Caco-2 (cell line): ENCODE measurements around the gene SPESP1. TPM values are rescaled to one million over a fixed set of nuclear protein-coding genes. Genes with fewer than 3 reads are reported as not detected.

Source experiments
- BruUV-seq: library from RNA; stranded (reverse); fragments of 400-500 nt; replicated peaks from 2 replicates; lab custom pipeline; 2021; lab: Mats Ljungman, UMichigan
- CTCF ChIA-PET: fragments of 300-600 bp; sonication (Branson Sonifier 250); formaldehyde crosslinking; loops from one replicate; lab custom pipeline; 2022; ENCODE audit warnings: antibody characterized with exemption; lab: Charles Lee
- POLR2A ChIA-PET: fragments of 300-600 bp; sonication (Branson Sonifier 250); formaldehyde crosslinking; loops from one replicate; lab custom pipeline; 2022; ENCODE audit warnings: antibody characterized with exemption; lab: Charles Lee
- DNase-seq, 2 experiments: peaks; one replicate each; pipeline versions ENCODE4 v3.0.0 to v3.0.0-alpha.2; 2020 to 2022
- H3K27me3 ChIP-seq: replicated peaks from 2 replicates; pipeline ENCODE4 v1.6.0; 2011; ENCODE audit warnings: low read length; ENCODE audit not compliant: control insufficient read depth, insufficient read depth
- H3K36me3 ChIP-seq: 2 replicates; pipeline ENCODE4 v1.5.1; 2011; ENCODE audit warnings: low read length; ENCODE audit not compliant: control insufficient read depth, insufficient read depth
- H3K4me1 ChIP-seq: fragments of 250-450 bp; sonication (Bioruptor Pico); 2 replicates; pipeline ENCODE4 v1.5.1; 2020; ENCODE audit warnings: mild to moderate bottlenecking
- H3K4me3 ChIP-seq: 2 replicates; pipeline ENCODE4 v1.5.1; 2011; ENCODE audit warnings: low read depth, mild to moderate bottlenecking, control low read depth, low read length
- H3K9me3 ChIP-seq: fragments of 250-450 bp; sonication (Bioruptor Pico); 2 replicates; pipeline ENCODE4 v1.5.1; 2020; ENCODE audit warnings: mild to moderate bottlenecking, moderate library complexity
- H3K27ac Mint-ChIP-seq: one replicate; pipeline ENCODE4 v1.8.0; 2022; ENCODE audit warnings: mixed read lengths; ENCODE audit not compliant: unreplicated experiment
- H3K27me3 Mint-ChIP-seq: one replicate; pipeline ENCODE4 v1.8.0; 2022; ENCODE audit warnings: mixed read lengths; ENCODE audit not compliant: insufficient read depth, unreplicated experiment
- H3K36me3 Mint-ChIP-seq: one replicate; pipeline ENCODE4 v1.8.0; 2022; ENCODE audit warnings: mild to moderate bottlenecking, mixed read lengths; ENCODE audit not compliant: insufficient read depth, unreplicated experiment
- H3K4me1 Mint-ChIP-seq: one replicate; pipeline ENCODE4 v1.8.0; 2022; ENCODE audit warnings: low read depth, mixed read lengths; ENCODE audit not compliant: unreplicated experiment
- H3K4me3 Mint-ChIP-seq: one replicate; pipeline ENCODE4 v1.8.0; 2022; ENCODE audit warnings: mild to moderate bottlenecking, moderate library complexity, mixed read lengths; ENCODE audit not compliant: unreplicated experiment
- H3K9me3 Mint-ChIP-seq: one replicate; pipeline ENCODE4 v1.8.0; 2022; ENCODE audit warnings: mixed read lengths; ENCODE audit not compliant: unreplicated experiment
- CTCF ChIP-seq, 2 experiments: fragments of 200-600 bp in 1 of 2; IDR thresholded peaks; 1 replicate in 1 of 2; 2 replicates in 1 of 2; pipeline versions ENCODE4 v1.5.1 to v1.8.0; 2011 to 2022; ENCODE audit warnings: antibody characterized with exemption in 1 of 2, control low read depth in 1 of 2, inconsistent platforms in 1 of 2, low read depth in 1 of 2, low read length in 1 of 2, mild to moderate bottlenecking in 1 of 2, moderate library complexity in 1 of 2; ENCODE audit not compliant: insufficient read depth in 1 of 2, severe bottlenecking in 1 of 2, unreplicated experiment in 1 of 2
- intact Hi-C: fragments of 100-400 bp; cut with micrococcal nuclease; formaldehyde crosslinking; loops from one replicate; pipeline ENCODE4 v1.10.0; 2022; ENCODE audit not compliant: unreplicated experiment
- total RNA-seq: library from RNA; stranded (reverse); gene quantifications from 2 replicates; pipeline ENCODE4 v1.2.3, GENCODE V29; 2022

Gene SPESP1
- total RNA-seq, 1 experiment from 2014 or later = not detected

- no TSS peak for BruUV-seq
- H3K27me3 ChIP-seq = no peaks in the 10 kb centered on the region; the same call in 1 of the 2 replicates
- no peak overlapping the region for H3K27ac Mint-ChIP-seq
- no peaks in the 10 kb centered on the region for H3K36me3 ChIP-seq
- intact Hi-C loops = no loop called here
- no peak overlapping the region for H3K4me3 Mint-ChIP-seq
- no peaks in the 10 kb centered on the region for H3K9me3 Mint-ChIP-seq
- peaks cover 8% of the 10 kb centered on the region for H3K27me3 Mint-ChIP-seq
- no peaks in the 10 kb centered on the region for H3K4me1 ChIP-seq
- DNase-seq = no peak
- H3K4me1 Mint-ChIP-seq = no peaks in the 10 kb centered on the region
- H3K4me3 ChIP-seq = no peak overlapping the region
- no peaks in the 10 kb centered on the region for H3K36me3 Mint-ChIP-seq
- no peak for TF ChIP-seq CTCF (IDR thresholded peaks at IDR 0.05; ENCODE audit: insufficient read depth in 1 of 2, low read depth in 1 of 2, low read length in 1 of 2, severe bottlenecking in 1 of 2, unreplicated experiment in 1 of 2)
- ChIA-PET POLR2A (no interaction called here), CTCF (interaction anchor here (0.8 kb wide), 1 partner anchor 35 kb away, joined by 3 read pairs; no protein-coding TSS in a partner anchor)
- H3K9me3 ChIP-seq = no peaks in the 10 kb centered on the region
These were observed 19.5 kb upstream of the SPESP1 start for GRCh38 chr15:68910816-68911215.

- Mint-ChIP-seq H3K27ac (no peak overlapping the region), H3K27me3 (peaks cover 14% of the 10 kb centered on the region), H3K36me3 (no peaks in the 10 kb centered on the region), H3K9me3 (no peaks in the 10 kb centered on the region), H3K4me1 (no peaks in the 10 kb centered on the region), H3K4me3 (no peak overlapping the region)
- Histone ChIP-seq H3K4me1 (no peaks in the 10 kb centered on the region), H3K4me3 (no peak overlapping the region), H3K27me3 (no peaks in the 10 kb centered on the region), H3K36me3 (no peaks in the 10 kb centered on the region), H3K9me3 (no peaks in the 10 kb centered on the region)
- no peak for TF ChIP-seq CTCF (IDR thresholded peaks at IDR 0.05; ENCODE audit: insufficient read depth in 1 of 2, low read depth in 1 of 2, low read length in 1 of 2, severe bottlenecking in 1 of 2, unreplicated experiment in 1 of 2)
- DNase-seq = no peak
- ChIA-PET CTCF (interaction anchor here (0.5 kb wide), 1 partner anchor 46 kb away, joined by 3 read pairs; no protein-coding TSS in a partner anchor), POLR2A (no interaction called here)
- BruUV-seq = no TSS peak
- intact Hi-C loops = no loop called here
These were observed 8.4 kb upstream of the SPESP1 start for GRCh38 chr15:68921926-68922325.

GRCh38 chr15:68924866-68925560 is 5.3 kb upstream of the SPESP1 start:
- no TSS peak for BruUV-seq
- no peak overlapping the region for H3K4me3 ChIP-seq
- Mint-ChIP-seq H3K27me3 (peaks cover 14% of the 10 kb centered on the region), H3K9me3 (no peaks in the 10 kb centered on the region), H3K4me3 (no peak overlapping the region), H3K4me1 (no peaks in the 10 kb centered on the region), H3K27ac (no peak overlapping the region), H3K36me3 (no peaks in the 10 kb centered on the region)
- peak; percentile 73 to 85 for DNase-seq
- H3K36me3 ChIP-seq = no peaks in the 10 kb centered on the region
- CTCF ChIA-PET = interaction anchor here (0.5 to 2.8 kb wide), 14 partner anchors 16 to 768 kb away, joined by 3 to 31 read pairs (median 4); partner anchors contain the start of gene NOX5
- H3K27me3 ChIP-seq = no peaks in the 10 kb centered on the region
- POLR2A ChIA-PET = no interaction called here
- intact Hi-C loops = loop anchor here (1.0 to 2.0 kb wide), 5 partner anchors 50 to 375 kb away; no protein-coding TSS in a partner anchor
- no peaks in the 10 kb centered on the region for H3K4me1 ChIP-seq
- H3K9me3 ChIP-seq = no peaks in the 10 kb centered on the region
- peak; percentile 83 to 90 for TF ChIP-seq CTCF (IDR thresholded peaks at IDR 0.05; ENCODE audit: insufficient read depth in 1 of 2, low read depth in 1 of 2, low read length in 1 of 2, severe bottlenecking in 1 of 2, unreplicated experiment in 1 of 2)
